Measurements from ENCODE around the gene LPGAT1.

The LPGAT1 gene

GRCh38 chr1:211797994-211798393 lies 32.6 kb downstream of the LPGAT1 start:
- Histone ChIP-seq H3K4me3 (replicated peaks; ENCODE audit: insufficient read depth, low read length) (no peak overlapping the region), H3K27ac (replicated peaks) (no peak overlapping the region), H3K27me3 (ENCODE audit: insufficient read depth, poor library complexity, severe bottlenecking) (no peaks in the 10 kb centered on the region)
- TF ChIP-seq SPI1 (IDR thresholded peaks at IDR 0.05; ENCODE audit: borderline replicate concordance, low read depth): no peak
- no peak for TF ChIP-seq GABPA (IDR thresholded peaks at IDR 0.05; ENCODE audit: low read depth)
- DNase-seq (ENCODE audit: low read depth in 1 of 2, low spot score in 1 of 2): no peak

- no peaks in the 10 kb centered on the region for H3K27me3 ChIP-seq (ENCODE audit: insufficient read depth, poor library complexity, severe bottlenecking)
- DNase-seq (ENCODE audit: low read depth in 1 of 2, low spot score in 1 of 2): no peak
Measured at GRCh38 chr1:211791979-211792378, 38.6 kb downstream of the LPGAT1 start.

DNA sequence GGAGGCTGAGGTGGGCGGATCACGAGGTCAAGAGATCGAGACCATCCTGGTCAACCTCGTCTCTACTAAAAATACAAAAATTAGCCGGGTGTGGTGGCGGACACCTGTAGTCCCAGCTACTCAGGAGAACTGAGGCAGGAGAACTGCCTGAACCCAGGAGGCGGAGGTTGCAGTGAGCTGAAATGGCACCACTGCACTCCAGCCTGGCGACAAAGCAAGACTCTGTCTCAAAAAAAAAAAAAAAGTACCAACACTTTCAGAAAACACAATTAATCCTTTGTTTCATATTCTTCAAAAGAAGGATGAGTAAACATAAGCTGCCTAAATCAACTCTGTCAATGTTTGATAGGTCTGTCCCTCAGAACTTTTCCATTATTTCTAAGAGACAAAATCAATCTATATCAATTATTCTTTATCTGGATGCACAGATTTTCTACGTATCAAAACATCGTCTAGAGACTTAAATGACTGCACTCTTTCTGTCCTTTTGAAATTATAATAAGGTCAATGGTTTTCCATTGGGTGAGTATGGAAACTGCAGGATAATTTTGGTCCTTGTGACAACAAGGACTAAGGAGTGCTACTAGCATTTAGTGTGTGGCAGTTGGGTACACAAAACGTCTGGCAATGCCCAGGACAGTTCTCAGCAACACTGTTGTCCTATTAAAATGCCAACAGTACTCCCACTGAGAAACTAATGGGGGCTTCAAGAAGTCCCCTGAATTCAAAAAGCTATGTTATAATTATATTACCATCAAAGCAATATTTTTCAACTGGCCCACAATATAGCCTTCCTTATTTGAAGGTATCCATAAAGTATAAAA lies 40.7 kb downstream of the LPGAT1 start:
- Histone ChIP-seq H3K27ac (replicated peaks) (no peak overlapping the region), H3K4me3 (replicated peaks; ENCODE audit: insufficient read depth, low read length) (no peak overlapping the region), H3K27me3 (ENCODE audit: insufficient read depth, poor library complexity, severe bottlenecking) (no peaks in the 10 kb centered on the region)
- DNase-seq (ENCODE audit: low read depth in 1 of 2, low spot score in 1 of 2): no peak
- TF ChIP-seq CTCF (IDR thresholded peaks at IDR 0.05; ENCODE audit: insufficient read depth, low read length): no peak
- no peak for TF ChIP-seq POLR2AphosphoS5 (IDR thresholded peaks at IDR 0.05; ENCODE audit: low read depth)
- TF ChIP-seq GABPA (IDR thresholded peaks at IDR 0.05; ENCODE audit: low read depth): no peak
- TF ChIP-seq SPI1 (IDR thresholded peaks at IDR 0.05; ENCODE audit: borderline replicate concordance, low read depth): no peak
- TF ChIP-seq, protein P1, sequence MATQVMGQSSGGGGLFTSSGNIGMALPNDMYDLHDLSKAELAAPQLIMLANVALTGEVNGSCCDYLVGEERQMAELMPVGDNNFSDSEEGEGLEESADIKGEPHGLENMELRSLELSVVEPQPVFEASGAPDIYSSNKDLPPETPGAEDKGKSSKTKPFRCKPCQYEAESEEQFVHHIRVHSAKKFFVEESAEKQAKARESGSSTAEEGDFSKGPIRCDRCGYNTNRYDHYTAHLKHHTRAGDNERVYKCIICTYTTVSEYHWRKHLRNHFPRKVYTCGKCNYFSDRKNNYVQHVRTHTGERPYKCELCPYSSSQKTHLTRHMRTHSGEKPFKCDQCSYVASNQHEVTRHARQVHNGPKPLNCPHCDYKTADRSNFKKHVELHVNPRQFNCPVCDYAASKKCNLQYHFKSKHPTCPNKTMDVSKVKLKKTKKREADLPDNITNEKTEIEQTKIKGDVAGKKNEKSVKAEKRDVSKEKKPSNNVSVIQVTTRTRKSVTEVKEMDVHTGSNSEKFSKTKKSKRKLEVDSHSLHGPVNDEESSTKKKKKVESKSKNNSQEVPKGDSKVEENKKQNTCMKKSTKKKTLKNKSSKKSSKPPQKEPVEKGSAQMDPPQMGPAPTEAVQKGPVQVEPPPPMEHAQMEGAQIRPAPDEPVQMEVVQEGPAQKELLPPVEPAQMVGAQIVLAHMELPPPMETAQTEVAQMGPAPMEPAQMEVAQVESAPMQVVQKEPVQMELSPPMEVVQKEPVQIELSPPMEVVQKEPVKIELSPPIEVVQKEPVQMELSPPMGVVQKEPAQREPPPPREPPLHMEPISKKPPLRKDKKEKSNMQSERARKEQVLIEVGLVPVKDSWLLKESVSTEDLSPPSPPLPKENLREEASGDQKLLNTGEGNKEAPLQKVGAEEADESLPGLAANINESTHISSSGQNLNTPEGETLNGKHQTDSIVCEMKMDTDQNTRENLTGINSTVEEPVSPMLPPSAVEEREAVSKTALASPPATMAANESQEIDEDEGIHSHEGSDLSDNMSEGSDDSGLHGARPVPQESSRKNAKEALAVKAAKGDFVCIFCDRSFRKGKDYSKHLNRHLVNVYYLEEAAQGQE (IDR thresholded peaks at IDR 0.05; ENCODE audit: insufficient replicate concordance, low read depth): no peak

More at GRCh38 chr1:211791979-211792378, 38.6 kb downstream of the LPGAT1 start:
- TF ChIP-seq CTCF (IDR thresholded peaks at IDR 0.05; ENCODE audit: insufficient read depth, low read length) (no peak), POLR2AphosphoS5 (IDR thresholded peaks at IDR 0.05; ENCODE audit: low read depth) (no peak), GABPA (IDR thresholded peaks at IDR 0.05; ENCODE audit: low read depth) (no peak), SPI1 (IDR thresholded peaks at IDR 0.05; ENCODE audit: borderline replicate concordance, low read depth) (no peak)
- TF ChIP-seq, protein P1 (IDR thresholded peaks at IDR 0.05; ENCODE audit: insufficient replicate concordance, low read depth): no peak
- H3K4me3 ChIP-seq (replicated peaks; ENCODE audit: insufficient read depth, low read length): no peak overlapping the region
- H3K27ac ChIP-seq (replicated peaks): no peak overlapping the region

- TF ChIP-seq SPI1 (IDR thresholded peaks at IDR 0.05; ENCODE audit: borderline replicate concordance, low read depth): no peak
- no peaks in the 10 kb centered on the region for H3K27me3 ChIP-seq (ENCODE audit: insufficient read depth, poor library complexity, severe bottlenecking)
- no peak overlapping the region for H3K4me3 ChIP-seq (replicated peaks; ENCODE audit: insufficient read depth, low read length)
- no peak overlapping the region for H3K27ac ChIP-seq (replicated peaks)
- no peak for DNase-seq (ENCODE audit: low read depth in 1 of 2, low spot score in 1 of 2)
Measured at GRCh38 chr1:211788626-211789025, 41.9 kb downstream of the LPGAT1 start.

Measured in HL-60 (cell line).